Endometrial microvascular endothelial cells (primary cell): ENCODE data around the gene SYT14. TPM values are rescaled to one million over a fixed set of nuclear protein-coding genes. Genes with fewer than 3 reads are reported as not detected.

ENCODE experiments used
- total RNA-seq: library from RNA; depleted of rRNA; stranded (reverse); fragments of >200 nt; gene quantifications from one replicate; pipeline ENCODE4 v1.2.3, GENCODE V29; 2015; ENCODE audit errors: inconsistent ontology term

SYT14 gene
- total RNA-seq, 1 donor from 2014 or later: 1.1 TPM

Other genes with a start within 250 kb of the SYT14 start
- 0.46 TPM for gene HSD11B1, start 233.4 kb upstream of the SYT14 start, total RNA-seq
- gene TRAF3IP3, start 182.2 kb upstream of the SYT14 start, total RNA-seq: not detected
- 3.7 TPM for gene C1orf74, start 153.7 kb upstream of the SYT14 start, total RNA-seq
- 0.37 TPM for gene IRF6, start 132.1 kb upstream of the SYT14 start, total RNA-seq
- 7.8 TPM for gene UTP25, start 110.2 kb upstream of the SYT14 start, total RNA-seq